SH-SY5Y (cell line): ENCODE measurements around the gene EXOC6B.

ENCODE experiments used
- GATA2 ChIP-seq: IDR thresholded peaks from 2 replicates; pipeline ENCODE4 v1.6.1; 2011; ENCODE audit warnings: mild to moderate bottlenecking, low read depth, low read length
- GATA3 ChIP-seq: IDR thresholded peaks from 2 replicates; pipeline ENCODE4 v1.6.1; 2011; ENCODE audit warnings: low read depth, mild to moderate bottlenecking, low read length, moderate library complexity

GRCh38 chr2:72361042-72361441 is 464.8 kb downstream of the EXOC6B start:
- TF ChIP-seq GATA3 = no peak
- TF ChIP-seq GATA2 = no peak
